GM19193 (cell line): ENCODE results near the gene HORMAD1.

Experiments
- POLR2A ChIP-seq: IDR thresholded peaks from 4 replicates; pipeline ENCODE4 v1.6.1; 2011; ENCODE audit not compliant: insufficient read depth, insufficient read length; ENCODE audit errors: extremely low read depth

The HORMAD1 gene, protein sequence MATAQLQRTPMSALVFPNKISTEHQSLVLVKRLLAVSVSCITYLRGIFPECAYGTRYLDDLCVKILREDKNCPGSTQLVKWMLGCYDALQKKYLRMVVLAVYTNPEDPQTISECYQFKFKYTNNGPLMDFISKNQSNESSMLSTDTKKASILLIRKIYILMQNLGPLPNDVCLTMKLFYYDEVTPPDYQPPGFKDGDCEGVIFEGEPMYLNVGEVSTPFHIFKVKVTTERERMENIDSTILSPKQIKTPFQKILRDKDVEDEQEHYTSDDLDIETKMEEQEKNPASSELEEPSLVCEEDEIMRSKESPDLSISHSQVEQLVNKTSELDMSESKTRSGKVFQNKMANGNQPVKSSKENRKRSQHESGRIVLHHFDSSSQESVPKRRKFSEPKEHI

DNA sequence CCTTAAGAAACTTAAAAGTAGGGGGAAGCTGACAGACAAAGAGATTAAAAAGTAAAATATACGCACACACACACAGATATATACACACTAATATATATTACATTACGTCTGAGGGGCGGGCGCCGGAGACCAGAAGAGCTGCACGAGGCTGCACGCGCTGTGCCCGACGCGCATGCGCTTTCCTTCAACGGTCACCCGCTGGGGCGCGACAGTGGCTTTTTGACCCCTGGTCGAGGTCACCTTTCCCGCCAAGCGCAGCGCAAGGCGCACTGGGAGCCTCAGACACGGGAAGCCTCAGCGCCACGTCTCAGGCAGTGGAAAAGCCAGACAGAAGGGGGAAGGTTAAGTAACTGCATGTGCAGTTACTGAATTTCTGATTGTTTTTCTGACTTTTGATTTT, at the start of gene HORMAD1:
HORMAD1 (minus strand) TSS at position 193 of the 400 bp plus-strand sequence. CDS start 1,390 bp downstream, outside the sequence.
- TF ChIP-seq POLR2A = no peak

DNA sequence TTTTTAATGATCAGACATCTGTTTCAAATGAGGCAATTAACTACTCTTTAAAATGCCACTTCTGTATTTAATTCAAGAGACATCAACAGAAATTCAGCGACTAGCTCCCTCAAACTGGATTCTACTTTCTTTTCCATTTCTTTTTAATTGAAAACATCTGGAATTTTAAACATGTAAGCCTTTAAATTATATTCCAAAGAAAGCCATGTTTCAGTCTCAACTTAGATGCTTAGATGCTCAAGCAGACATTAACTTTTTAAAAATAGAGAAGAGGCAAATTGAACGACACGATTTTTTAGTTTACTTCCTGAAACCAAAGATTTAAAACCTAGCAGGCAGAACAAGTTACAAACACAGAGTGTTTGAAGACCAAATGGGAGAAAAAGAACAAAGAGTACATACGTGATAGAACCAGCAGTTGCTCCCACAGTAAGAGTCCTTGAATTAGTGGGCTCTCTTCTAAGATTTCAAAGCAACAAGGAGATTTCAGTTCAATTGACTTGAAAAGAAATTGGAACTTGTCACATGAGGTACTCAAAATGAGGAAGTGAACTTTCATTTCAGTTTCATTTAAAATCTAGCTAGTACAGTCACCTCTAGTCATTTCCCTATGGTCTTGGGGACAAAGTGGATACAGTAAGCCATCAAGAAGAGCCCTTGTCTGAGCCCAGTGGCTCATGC, 44.7 kb upstream of the HORMAD1 start, which contains the start of gene CTSS:
CTSS (minus strand) TSS at position 483 of the 681 bp plus-strand sequence. CDS start 1,015 bp downstream, outside the sequence.
- TF ChIP-seq POLR2A = no peak

DNA sequence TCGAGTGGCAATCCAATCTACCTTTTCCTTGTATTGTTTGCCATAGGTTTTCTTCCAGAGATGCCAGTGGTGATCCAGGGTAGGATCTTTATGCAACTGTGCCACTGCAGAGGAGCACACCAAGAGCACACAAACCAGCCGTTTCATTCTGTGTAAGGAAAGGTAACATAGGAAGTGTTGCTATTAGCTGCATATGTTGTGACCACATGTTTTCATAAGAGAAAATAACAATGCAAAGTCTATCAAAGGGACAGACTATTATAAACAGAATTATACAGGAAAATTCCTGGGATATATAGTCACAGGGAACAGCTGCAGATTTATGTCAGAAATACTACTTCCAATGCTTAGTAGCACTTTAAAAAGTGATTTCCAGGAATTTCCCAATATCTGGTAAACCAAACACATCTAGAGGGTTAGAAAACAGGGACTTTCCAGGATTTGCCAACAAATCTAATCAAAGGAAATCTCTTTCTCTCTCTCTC, 44.0 kb upstream of the HORMAD1 start:
- no peak for TF ChIP-seq POLR2A

DNA sequence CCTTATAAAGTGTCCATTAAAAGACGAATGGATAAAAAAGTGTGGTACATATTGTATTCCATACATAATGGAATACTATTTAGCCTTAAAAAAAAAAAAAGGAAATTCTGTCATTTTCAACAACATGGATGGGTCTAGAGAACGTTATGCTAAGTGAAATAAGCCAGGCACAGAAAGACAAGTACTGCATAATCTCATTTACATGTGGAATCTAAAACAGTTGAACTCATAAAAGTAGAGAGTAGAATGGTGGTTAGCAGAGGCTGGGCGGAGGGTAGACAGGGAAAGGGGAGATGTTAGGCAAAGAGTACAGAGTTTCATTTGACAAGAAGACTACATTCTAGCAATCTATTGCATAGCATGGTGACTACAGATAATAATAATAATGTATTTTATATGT, 42.3 kb upstream of the HORMAD1 start:
- no peak for TF ChIP-seq POLR2A

DNA sequence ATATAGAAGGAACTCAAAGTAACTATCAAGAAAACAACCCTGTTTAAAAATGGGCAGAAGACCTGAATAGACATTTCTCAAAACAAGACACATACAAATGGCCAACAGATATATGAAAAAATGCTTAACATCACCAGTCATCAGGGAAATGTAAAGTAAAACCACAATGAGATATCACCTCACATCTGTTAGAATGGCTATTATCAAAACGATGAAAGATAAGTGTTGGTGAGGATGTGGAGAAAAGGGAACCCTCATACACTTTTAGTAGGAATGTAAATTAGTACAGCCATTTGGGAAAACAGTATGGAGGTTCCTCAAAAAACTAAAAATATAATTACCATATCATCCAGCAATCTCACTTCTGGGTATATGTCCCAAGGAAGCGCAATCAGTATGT, 41.9 kb upstream of the HORMAD1 start:
- TF ChIP-seq POLR2A = no peak

DNA sequence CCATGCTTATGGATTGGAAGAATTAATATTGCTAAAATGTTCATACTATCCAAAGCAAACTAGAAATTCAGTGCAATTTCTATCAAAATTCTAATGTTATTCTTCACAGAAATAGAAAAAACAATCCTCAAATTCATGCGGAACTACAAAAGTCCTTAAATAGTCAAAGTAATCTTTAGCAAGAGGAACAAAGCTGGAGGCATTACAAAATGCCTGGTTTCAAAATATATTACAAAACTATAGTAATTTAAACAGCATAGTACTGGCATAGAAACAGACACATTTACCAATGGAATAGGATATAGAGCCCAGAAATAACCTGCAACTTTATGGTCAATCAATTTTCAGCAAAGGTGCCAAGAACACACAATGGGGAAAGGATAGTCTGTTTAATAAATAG, 41.1 kb upstream of the HORMAD1 start:
- TF ChIP-seq POLR2A = no peak

DNA sequence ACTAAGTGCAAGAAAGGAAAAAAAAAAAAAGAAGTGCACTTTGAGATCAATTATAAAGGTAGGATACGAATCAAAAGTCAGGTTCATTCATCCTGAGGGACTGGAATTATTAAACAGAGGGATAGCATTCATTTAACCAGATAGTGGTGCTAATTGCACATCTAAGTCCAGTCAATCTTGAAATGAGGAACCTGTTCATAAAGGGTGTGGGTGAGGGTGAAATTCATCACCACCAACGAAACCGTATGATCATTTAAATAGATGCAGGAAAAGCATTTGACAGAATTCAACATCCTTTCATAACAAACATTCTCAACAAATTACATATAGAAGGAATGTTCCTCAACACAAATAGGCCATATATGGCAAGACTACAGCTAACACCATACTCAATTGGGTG, 39.3 kb upstream of the HORMAD1 start:
- TF ChIP-seq POLR2A = no peak

DNA sequence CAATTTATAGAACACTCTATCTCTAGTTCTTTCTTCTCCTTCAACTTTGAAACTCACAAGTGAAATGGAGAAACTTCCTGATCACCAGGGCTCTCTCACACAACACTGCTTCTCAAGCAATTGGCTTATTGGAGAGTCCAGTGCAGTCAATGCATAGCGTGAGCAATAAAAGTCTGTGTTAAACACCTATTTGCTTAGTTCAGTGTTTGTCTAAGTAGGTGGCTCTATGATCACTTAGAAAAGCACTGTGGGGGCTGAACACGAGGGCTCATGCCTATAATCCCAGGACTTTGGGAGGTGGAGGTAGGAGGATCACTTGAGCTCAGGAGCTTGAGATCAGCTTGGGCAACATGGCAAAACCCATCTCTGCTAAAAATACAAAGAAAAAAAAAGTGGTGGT, 32.7 kb upstream of the HORMAD1 start:
- no peak for TF ChIP-seq POLR2A

DNA sequence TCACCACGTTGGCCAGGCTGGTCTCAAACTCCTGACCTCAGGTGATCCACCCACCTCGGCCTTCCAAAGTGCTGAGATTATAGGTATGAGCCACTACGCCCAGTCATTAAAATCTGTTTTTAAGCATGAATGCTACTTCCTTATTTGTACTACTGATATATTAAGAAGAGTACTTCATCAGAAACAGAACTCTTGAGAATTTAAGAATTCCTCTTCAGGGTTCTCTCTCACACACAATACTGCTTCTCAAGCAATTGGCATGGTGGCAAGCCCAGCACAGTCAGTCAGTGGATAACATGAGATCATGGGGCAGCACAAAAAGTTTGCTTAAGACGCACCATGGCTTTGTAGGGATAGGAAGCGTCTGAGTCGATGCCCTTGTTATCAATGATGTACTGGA, 30.7 kb upstream of the HORMAD1 start:
- no peak for TF ChIP-seq POLR2A

DNA sequence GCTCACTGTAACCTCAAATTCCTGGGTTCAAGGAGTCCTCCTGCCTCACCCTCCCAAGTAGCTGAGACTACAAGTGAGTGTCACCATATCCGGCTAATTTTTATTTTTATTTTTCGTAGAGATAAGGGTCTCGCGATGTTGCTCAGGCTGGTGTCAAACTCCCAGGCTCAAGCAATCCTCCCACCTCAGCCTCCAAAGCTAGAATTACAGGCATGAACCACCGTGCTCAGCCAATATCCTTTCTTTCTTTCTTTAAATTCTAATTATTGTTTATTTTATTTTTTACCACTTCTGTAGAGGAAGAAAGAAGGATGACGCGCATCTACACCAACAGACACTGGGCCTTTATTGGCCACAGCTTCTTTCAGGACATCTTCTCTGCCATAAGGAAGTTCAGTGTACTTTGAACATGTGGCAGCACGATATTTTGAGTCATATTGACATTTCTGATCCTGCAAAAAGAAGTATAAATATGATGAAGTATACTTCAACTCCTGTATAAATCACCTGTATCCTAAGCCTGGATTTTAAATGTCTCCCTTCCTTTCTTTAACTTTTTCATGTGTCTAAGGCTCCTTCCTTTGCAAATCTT, 29.1 kb upstream of the HORMAD1 start:
- no peak for TF ChIP-seq POLR2A

DNA sequence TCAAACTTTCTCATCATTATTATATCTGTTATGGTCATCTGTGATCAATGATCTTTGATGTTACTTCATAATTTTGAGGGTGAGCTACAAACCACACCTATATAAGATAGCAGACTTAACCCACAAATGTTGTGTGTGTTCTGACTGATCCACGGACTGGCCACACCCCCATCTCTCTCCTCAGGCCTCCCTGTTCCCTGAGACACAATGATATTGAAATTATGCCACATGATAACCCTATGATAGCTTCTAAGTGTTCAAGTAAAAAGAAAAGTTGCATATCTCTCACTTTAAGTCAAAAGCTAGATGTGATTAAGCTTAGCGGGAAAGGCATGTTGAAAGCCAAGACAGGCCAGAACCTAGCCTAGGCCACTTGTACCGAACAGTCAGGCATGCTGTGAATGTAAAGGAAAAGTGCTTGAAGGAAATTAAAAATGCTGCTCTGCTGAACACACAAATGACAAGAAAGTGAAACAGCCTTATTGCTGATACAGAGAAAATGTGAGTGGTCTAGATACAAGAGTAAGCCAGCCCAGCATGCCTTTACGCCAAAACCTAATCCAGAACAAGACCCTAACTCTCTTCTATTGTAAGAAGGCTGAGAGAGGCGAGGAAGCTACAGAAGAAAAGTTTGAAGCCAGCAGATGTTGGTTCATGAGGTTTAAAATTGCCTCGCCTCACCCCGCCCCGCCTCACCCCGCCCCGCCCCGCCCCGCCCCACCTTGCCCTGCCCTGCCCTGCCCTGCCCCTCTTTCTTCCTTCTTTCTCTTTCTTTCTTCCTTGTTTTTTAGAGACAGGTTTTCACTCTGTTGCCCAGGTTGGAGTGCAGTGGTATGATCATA, 28.4 kb upstream of the HORMAD1 start:
- TF ChIP-seq POLR2A = no peak

DNA sequence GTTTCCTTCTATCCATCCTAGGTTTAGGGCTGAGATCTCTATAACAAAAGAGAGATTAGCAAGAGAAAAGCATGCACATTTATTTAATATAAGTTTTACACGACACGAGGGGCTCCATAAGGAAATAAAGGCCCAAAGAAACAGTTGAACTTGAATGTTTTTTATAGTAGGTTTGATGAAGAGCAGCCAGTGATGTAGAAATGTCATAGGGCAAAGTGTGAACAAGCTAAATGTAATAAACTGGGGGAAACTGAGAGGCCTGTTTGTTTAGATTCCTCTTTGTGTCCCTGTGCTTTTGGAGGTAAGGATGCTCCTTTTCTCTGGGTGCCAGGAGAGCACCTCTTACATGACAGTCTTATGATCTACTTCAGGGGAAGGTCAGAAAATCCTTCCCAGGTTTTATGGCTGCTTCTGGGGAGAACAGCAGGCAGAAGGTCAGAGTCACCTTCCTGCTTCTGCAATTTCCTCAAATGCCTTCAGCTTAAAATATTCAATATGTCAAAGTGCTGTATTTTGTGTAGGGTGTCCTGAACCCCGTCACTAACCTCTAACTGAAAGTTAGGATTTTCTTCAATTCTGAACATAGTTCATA, 9.5 kb upstream of the HORMAD1 start:
- TF ChIP-seq POLR2A = no peak

DNA sequence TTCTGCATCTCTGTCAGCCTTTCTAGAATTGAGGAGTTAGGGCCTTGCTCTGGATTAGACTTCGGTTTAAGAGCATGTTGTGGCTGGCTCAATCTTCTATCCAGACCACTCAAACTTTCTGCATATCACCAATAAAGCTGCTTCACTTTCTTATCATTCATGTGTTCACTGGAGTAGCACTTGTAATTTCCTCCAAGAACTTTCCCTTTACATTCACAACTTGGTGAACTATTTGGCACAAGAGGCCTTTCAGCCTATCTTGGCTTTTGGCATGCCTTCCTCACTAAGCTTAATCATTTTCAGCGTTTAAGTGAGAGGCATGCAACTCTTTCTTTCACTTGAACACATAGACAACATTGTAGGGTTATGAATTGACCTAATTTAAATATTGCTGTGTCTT, 3.6 kb upstream of the HORMAD1 start:
- TF ChIP-seq POLR2A = no peak

DNA sequence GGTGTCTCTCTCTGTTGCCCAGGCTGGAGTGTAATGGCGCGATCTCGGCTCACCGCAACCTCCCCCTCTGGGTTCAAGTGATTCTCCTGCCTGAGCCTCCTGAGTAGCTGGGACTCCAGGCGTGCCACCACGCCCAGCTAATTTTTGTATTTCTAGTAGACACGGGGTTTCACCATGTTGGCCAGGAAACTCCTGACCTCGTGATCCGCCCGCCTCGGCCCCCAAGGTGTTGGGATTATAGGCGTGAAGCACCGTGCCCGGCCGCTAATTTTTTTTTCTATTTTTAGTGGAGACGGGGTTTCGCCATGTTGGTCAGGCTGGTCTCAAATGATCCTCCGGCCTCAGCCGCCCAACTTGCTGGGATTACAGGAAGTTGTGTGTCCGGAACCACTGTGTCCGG, 597 bp downstream of the HORMAD1 start:
- TF ChIP-seq POLR2A = no peak
